Measurements from ENCODE around the gene PPP1R12B. TPM values are rescaled to one million over a fixed set of nuclear protein-coding genes. Genes with fewer than 3 reads are reported as not detected.
"Not testable (repeated sequence)": the region's sequence is repeated elsewhere in the genome, so short reads cannot be mapped to it uniquely, and the experiment has no call there.

PPP1R12B gene
- polyA plus RNA-seq, 1 donor (not counting 4 experiments of a cell fraction or from before 2014, with no cell fraction given), result 6.9 TPM

GRCh38 chr1:202473266-202474045, 125.0 kb downstream of the PPP1R12B start:
- H3K9me1 ChIP-seq (ENCODE audit: control insufficient read depth, extremely low read depth, insufficient read depth, low read length); FAIRE-seq; H3K36me3 ChIP-seq (ENCODE audit: control insufficient read depth in 2 of 2, extremely low read depth in 1 of 2, insufficient read depth in 2 of 2, low read length in 2 of 2); H3K4me2 ChIP-seq (ENCODE audit: control insufficient read depth, extremely low read depth, insufficient read depth, low read depth, low read length); dilution Hi-C loops (cut with MboI; ENCODE audit: extremely low pct_ligation_motif_present, low sequenced_read_pairs); H2AFZ ChIP-seq (ENCODE audit: control insufficient read depth, low read length); DNase-seq (ENCODE audit: low read depth, low spot score); H3K27me3 ChIP-seq (ENCODE audit: control insufficient read depth, extremely low read depth, insufficient read depth, low read length); H3K9ac ChIP-seq (ENCODE audit: control insufficient read depth, extremely low read depth, insufficient read depth, low read length); H3K79me2 ChIP-seq (ENCODE audit: control insufficient read depth, insufficient read depth, low read length); H3K27ac ChIP-seq (ENCODE audit: control insufficient read depth, insufficient read depth, low read length); H3K4me3 ChIP-seq (ENCODE audit: control insufficient read depth in 2 of 3, extremely low read depth in 1 of 3, insufficient read depth in 2 of 3, low read depth in 1 of 3, low read length in 3 of 3); H3K9me3 ChIP-seq (ENCODE audit: control insufficient read depth, low read depth, low read length); H3K4me1 ChIP-seq (ENCODE audit: control insufficient read depth, extremely low read depth, insufficient read depth, low read length); H4K20me1 ChIP-seq (ENCODE audit: control insufficient read depth, extremely low read depth, insufficient read depth, low read length): not testable (repeated sequence)

GRCh38 chr1:202479661-202480060, 131.2 kb downstream of the PPP1R12B start:
- H3K4me3 ChIP-seq (ENCODE audit: control insufficient read depth in 2 of 3, extremely low read depth in 1 of 3, insufficient read depth in 2 of 3, low read depth in 1 of 3, low read length in 3 of 3); FAIRE-seq; H3K79me2 ChIP-seq (ENCODE audit: control insufficient read depth, insufficient read depth, low read length); H3K27me3 ChIP-seq (ENCODE audit: control insufficient read depth, extremely low read depth, insufficient read depth, low read length); H3K36me3 ChIP-seq (ENCODE audit: control insufficient read depth in 2 of 2, extremely low read depth in 1 of 2, insufficient read depth in 2 of 2, low read length in 2 of 2); H3K9ac ChIP-seq (ENCODE audit: control insufficient read depth, extremely low read depth, insufficient read depth, low read length); H3K4me2 ChIP-seq (ENCODE audit: control insufficient read depth, extremely low read depth, insufficient read depth, low read depth, low read length); dilution Hi-C loops (cut with MboI; ENCODE audit: extremely low pct_ligation_motif_present, low sequenced_read_pairs); H3K27ac ChIP-seq (ENCODE audit: control insufficient read depth, insufficient read depth, low read length); H2AFZ ChIP-seq (ENCODE audit: control insufficient read depth, low read length); H4K20me1 ChIP-seq (ENCODE audit: control insufficient read depth, extremely low read depth, insufficient read depth, low read length); DNase-seq (ENCODE audit: low read depth, low spot score); H3K9me3 ChIP-seq (ENCODE audit: control insufficient read depth, low read depth, low read length); H3K9me1 ChIP-seq (ENCODE audit: control insufficient read depth, extremely low read depth, insufficient read depth, low read length): not testable (repeated sequence)
- H3K4me1 ChIP-seq (ENCODE audit: control insufficient read depth, extremely low read depth, insufficient read depth, low read length), result peaks cover 22% of the 10 kb centered on the region

- DNase-seq (ENCODE audit: low read depth, low spot score); H3K79me2 ChIP-seq (ENCODE audit: control insufficient read depth, insufficient read depth, low read length); H3K4me3 ChIP-seq (ENCODE audit: control insufficient read depth in 2 of 3, extremely low read depth in 1 of 3, insufficient read depth in 2 of 3, low read depth in 1 of 3, low read length in 3 of 3); H4K20me1 ChIP-seq (ENCODE audit: control insufficient read depth, extremely low read depth, insufficient read depth, low read length); H3K27ac ChIP-seq (ENCODE audit: control insufficient read depth, insufficient read depth, low read length); H3K9ac ChIP-seq (ENCODE audit: control insufficient read depth, extremely low read depth, insufficient read depth, low read length); H3K27me3 ChIP-seq (ENCODE audit: control insufficient read depth, extremely low read depth, insufficient read depth, low read length); H3K9me3 ChIP-seq (ENCODE audit: control insufficient read depth, low read depth, low read length); FAIRE-seq; H2AFZ ChIP-seq (ENCODE audit: control insufficient read depth, low read length); dilution Hi-C loops (cut with MboI; ENCODE audit: extremely low pct_ligation_motif_present, low sequenced_read_pairs); H3K9me1 ChIP-seq (ENCODE audit: control insufficient read depth, extremely low read depth, insufficient read depth, low read length); H3K36me3 ChIP-seq (ENCODE audit: control insufficient read depth in 2 of 2, extremely low read depth in 1 of 2, insufficient read depth in 2 of 2, low read length in 2 of 2); H3K4me2 ChIP-seq (ENCODE audit: control insufficient read depth, extremely low read depth, insufficient read depth, low read depth, low read length): not testable (repeated sequence)
- H3K4me1 ChIP-seq (ENCODE audit: control insufficient read depth, extremely low read depth, insufficient read depth, low read length), result peaks cover 22% of the 10 kb centered on the region
Observed at GRCh38 chr1:202480640-202481039, 132.1 kb downstream of the PPP1R12B start.

GRCh38 chr1:202483362-202483761, 134.9 kb downstream of the PPP1R12B start:
- H3K9me1 ChIP-seq (ENCODE audit: control insufficient read depth, extremely low read depth, insufficient read depth, low read length); dilution Hi-C loops (cut with MboI; ENCODE audit: extremely low pct_ligation_motif_present, low sequenced_read_pairs); H3K36me3 ChIP-seq (ENCODE audit: control insufficient read depth in 2 of 2, extremely low read depth in 1 of 2, insufficient read depth in 2 of 2, low read length in 2 of 2); H3K9ac ChIP-seq (ENCODE audit: control insufficient read depth, extremely low read depth, insufficient read depth, low read length); H4K20me1 ChIP-seq (ENCODE audit: control insufficient read depth, extremely low read depth, insufficient read depth, low read length); H3K27me3 ChIP-seq (ENCODE audit: control insufficient read depth, extremely low read depth, insufficient read depth, low read length); H3K79me2 ChIP-seq (ENCODE audit: control insufficient read depth, insufficient read depth, low read length); H3K9me3 ChIP-seq (ENCODE audit: control insufficient read depth, low read depth, low read length); H3K4me3 ChIP-seq (ENCODE audit: control insufficient read depth in 2 of 3, extremely low read depth in 1 of 3, insufficient read depth in 2 of 3, low read depth in 1 of 3, low read length in 3 of 3): not testable (repeated sequence)
- Histone ChIP-seq H3K4me2 (ENCODE audit: control insufficient read depth, extremely low read depth, insufficient read depth, low read depth, low read length) (peak overlapping the region; percentile 22), H2AFZ (ENCODE audit: control insufficient read depth, low read length) (peak overlapping the region; percentile 55), H3K4me1 (ENCODE audit: control insufficient read depth, extremely low read depth, insufficient read depth, low read length) (peaks cover 22% of the 10 kb centered on the region), H3K27ac (ENCODE audit: control insufficient read depth, insufficient read depth, low read length) (peak overlapping the region; percentile 72)
- DNase-seq (ENCODE audit: low read depth, low spot score), result peak; percentile 46
- peak; percentile 84 for FAIRE-seq

GRCh38 chr1:202484032-202484431, 135.5 kb downstream of the PPP1R12B start:
- H2AFZ ChIP-seq (ENCODE audit: control insufficient read depth, low read length); H3K9ac ChIP-seq (ENCODE audit: control insufficient read depth, extremely low read depth, insufficient read depth, low read length); H3K79me2 ChIP-seq (ENCODE audit: control insufficient read depth, insufficient read depth, low read length); DNase-seq (ENCODE audit: low read depth, low spot score); dilution Hi-C loops (cut with MboI; ENCODE audit: extremely low pct_ligation_motif_present, low sequenced_read_pairs); H3K27me3 ChIP-seq (ENCODE audit: control insufficient read depth, extremely low read depth, insufficient read depth, low read length); H3K9me1 ChIP-seq (ENCODE audit: control insufficient read depth, extremely low read depth, insufficient read depth, low read length); H3K4me2 ChIP-seq (ENCODE audit: control insufficient read depth, extremely low read depth, insufficient read depth, low read depth, low read length); H3K4me3 ChIP-seq (ENCODE audit: control insufficient read depth in 2 of 3, extremely low read depth in 1 of 3, insufficient read depth in 2 of 3, low read depth in 1 of 3, low read length in 3 of 3); H3K36me3 ChIP-seq (ENCODE audit: control insufficient read depth in 2 of 2, extremely low read depth in 1 of 2, insufficient read depth in 2 of 2, low read length in 2 of 2); H4K20me1 ChIP-seq (ENCODE audit: control insufficient read depth, extremely low read depth, insufficient read depth, low read length); H3K9me3 ChIP-seq (ENCODE audit: control insufficient read depth, low read depth, low read length): not testable (repeated sequence)
- FAIRE-seq, result peak; percentile 60
- Histone ChIP-seq H3K4me1 (ENCODE audit: control insufficient read depth, extremely low read depth, insufficient read depth, low read length) (peaks cover 24% of the 10 kb centered on the region), H3K27ac (ENCODE audit: control insufficient read depth, insufficient read depth, low read length) (peak overlapping the region; percentile 72)

All from keratinocyte (primary cell).